GM20431 (cell line): Measurements from ENCODE around the gene RALGAPA1.

ENCODE experiments used
- in situ Hi-C: fragments of 300-500 bp; cut with MseI, MboI; formaldehyde crosslinking; loops from one replicate; pipeline ENCODE4 v1.15.0; 2020; ENCODE audit warnings: low sequenced_read_pairs; ENCODE audit not compliant: unreplicated experiment

Gene RALGAPA1

DNA sequence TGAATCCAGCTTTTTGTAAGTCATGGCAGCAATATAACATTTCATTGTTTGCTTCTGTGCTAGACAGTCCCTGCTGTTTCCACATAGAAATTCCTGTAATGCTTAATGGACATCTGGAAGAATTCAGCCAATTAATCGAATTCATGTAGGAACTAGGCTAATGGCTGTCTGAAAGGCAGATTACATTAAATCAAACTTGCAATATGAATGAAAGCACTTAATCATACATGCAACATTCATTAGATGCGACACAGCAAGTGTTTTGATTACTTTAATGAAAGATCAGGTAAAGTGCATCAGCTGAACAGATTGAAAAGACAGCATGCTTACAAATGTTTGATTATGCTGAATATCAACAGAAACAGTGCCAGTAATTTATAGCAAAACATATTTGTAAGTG lies 299.2 kb downstream of the RALGAPA1 start:
- in situ Hi-C loops = no loop called here

DNA sequence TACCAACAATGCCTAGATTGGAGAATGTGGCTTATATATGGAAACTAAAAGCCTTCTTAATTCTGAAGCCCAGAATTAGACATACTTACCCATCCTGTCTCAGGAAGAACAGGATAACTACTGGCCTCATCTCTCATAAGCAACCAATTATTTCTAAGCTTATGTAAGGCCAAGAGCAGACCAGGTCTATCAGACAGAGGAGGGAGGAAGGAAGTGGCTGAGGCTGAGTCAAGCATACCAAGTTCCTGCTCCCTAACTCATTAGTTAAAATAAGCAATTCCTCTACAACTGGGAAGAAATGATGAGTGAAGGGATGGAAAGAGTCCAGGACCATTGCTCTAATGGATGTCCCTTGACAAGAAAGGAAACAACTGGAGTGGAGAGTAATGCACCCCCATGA lies 302.2 kb downstream of the RALGAPA1 start:
- in situ Hi-C loops = no loop called here

DNA sequence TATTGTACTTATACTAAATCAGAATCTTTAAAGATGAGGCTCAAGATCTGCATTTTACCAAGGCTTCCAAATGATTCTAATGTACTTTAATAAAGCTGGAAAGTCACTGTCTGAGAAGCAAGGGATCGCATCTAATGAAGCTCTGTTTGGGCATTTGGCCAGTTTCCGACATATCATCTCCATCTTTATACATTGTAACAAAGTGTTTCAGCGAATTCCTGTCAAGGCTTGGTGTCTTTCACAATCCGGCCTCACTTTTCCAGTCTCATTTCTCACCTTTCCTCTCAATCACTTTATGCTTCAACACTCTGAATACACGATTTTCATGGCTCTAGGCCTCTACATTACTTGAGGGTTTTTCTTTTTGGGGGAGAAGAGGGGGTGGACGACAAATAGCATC lies 302.6 kb downstream of the RALGAPA1 start:
- in situ Hi-C loops = no loop called here

DNA sequence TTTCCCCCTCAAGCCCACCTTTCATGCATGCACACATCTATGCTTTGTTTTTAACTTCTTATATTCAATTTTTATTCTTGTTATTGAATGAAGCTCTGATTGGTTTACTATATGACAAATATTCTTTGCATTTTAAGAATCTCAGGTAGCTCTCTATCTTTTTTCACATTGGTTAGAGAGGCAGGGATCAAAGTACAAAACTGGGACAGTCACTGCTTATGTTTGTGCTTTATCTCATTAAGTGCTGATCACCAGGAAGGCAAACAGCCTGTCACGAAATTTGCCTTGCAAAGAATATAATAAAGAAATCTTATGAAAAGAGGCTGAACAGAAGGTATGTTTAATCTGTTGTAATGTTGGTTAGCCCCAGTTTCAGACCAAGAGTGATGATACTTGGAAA lies 304.8 kb downstream of the RALGAPA1 start:
- in situ Hi-C loops = no loop called here

DNA sequence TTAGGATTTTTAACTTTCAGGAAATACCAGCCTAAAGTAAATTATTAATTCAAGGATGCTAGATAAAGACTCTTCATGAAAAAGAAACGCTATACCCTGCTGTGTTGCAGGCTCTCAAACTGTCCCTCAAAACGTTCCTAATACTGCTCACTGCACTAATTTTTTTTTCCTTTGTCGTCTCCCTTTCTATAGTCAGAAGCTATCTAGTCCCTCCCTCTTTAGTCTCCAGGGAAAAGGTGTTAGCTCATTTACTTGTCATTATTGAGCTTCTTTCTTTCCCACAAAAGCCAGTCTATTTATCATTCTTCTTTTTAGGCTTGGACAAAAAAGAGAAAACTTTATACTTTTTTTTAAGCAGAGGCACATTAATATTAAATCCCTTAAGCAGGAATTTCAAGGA lies 305.4 kb downstream of the RALGAPA1 start:
- in situ Hi-C loops = no loop called here

DNA sequence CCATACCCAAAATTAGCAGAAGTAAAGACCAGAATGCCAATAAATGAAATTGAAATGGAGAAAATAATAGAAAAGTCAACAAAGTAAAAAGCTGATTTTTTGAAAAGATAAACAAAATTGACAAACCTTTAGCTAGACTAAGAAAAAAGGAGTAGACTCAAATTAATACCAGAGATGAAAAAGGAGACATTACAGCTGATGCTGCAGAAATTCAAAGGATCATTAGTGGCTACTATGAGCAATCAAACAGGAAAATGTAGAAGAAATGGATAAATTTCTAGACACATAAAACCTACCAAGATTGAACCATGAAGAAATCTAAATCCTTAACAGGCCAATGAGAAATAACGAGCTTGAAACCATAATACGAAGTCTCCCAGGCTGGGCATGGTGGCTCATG lies 309.9 kb downstream of the RALGAPA1 start:
- in situ Hi-C loops = no loop called here

DNA sequence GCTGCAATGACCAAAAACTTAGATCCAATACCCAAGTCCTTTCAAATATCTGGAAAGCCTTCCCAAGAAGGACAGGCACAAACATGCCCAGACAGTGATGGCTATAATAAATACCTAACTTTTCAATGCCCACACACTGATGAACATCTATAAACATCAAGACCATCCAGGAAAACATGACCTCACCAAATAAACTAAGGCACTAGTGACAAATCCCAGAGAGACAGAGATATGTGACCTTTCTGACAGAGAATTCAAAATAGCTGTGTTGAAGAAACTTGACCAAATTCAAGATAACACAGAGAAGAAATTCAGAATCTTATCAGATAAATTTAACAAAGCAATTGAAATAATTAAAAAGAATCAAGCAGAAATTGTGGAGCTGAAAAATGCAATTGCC lies 313.8 kb downstream of the RALGAPA1 start:
- in situ Hi-C loops = no loop called here

DNA sequence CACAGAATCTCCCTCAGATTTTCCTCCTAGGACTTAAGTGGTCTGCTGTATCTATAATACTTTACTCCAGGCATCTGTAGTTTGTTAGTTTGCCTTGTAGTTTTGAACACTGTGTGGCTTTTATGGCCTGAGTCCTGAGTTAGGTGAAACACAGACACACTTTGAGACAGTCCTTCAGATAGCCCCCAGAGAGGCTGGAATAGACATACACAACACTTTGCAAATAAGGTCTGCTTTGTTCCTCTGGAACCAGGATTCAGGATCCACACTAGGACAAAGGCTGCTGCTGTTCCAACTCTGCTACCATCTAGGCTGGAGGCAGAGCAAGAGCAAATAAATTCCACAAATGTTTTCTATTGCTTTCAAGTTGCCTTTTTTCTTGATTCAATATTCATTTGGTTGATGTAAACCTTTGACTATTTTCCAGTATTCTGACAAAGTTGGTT lies 316.5 kb downstream of the RALGAPA1 start:
- in situ Hi-C loops = no loop called here
